ENCODE results near the gene RANBP1.

Gene RANBP1

DNA sequence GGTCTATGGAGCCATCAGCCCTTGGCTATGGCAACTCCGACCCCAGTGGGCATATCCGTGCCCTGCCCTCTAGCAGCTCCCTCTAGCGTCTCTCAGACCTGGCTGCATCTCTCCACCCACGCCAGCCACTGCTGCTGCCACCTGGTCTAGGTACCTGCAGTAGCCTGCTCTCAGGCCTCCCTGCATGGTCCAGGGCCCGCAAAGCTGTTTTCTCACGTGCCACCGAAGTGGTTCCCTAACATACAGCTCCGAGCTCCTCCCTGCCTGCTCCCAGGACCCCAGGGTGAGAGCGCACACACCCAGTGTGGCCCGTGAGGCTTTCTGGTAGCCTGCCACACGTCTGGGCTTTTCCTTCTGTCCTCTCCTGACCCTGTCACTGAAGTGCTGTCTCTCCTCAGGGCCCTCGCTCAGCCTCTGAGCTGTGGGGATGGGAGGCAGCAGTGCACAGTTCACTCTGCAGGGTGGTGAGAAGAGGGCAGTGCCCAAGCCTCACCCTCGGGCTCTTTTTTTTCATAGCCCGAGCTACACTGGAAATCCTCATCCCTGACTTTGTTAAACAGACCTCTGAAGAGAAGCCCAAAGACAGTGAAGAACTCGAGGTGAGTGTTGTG, 21.6 kb upstream of the RANBP1 start:
- Histone ChIP-seq H3K4me3 (replicated peaks; ENCODE audit: insufficient read depth, low read length) (no peak overlapping the region), H3K27me3 (ENCODE audit: insufficient read depth, poor library complexity, severe bottlenecking) (no peaks in the 10 kb centered on the region), H3K27ac (replicated peaks) (no peak overlapping the region)
- no peak for DNase-seq (ENCODE audit: low read depth in 1 of 2, low spot score in 1 of 2)
- TF ChIP-seq, protein P1, sequence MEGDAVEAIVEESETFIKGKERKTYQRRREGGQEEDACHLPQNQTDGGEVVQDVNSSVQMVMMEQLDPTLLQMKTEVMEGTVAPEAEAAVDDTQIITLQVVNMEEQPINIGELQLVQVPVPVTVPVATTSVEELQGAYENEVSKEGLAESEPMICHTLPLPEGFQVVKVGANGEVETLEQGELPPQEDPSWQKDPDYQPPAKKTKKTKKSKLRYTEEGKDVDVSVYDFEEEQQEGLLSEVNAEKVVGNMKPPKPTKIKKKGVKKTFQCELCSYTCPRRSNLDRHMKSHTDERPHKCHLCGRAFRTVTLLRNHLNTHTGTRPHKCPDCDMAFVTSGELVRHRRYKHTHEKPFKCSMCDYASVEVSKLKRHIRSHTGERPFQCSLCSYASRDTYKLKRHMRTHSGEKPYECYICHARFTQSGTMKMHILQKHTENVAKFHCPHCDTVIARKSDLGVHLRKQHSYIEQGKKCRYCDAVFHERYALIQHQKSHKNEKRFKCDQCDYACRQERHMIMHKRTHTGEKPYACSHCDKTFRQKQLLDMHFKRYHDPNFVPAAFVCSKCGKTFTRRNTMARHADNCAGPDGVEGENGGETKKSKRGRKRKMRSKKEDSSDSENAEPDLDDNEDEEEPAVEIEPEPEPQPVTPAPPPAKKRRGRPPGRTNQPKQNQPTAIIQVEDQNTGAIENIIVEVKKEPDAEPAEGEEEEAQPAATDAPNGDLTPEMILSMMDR (IDR thresholded peaks at IDR 0.05; ENCODE audit: insufficient read depth, low read length): no peak
- no peak for TF ChIP-seq GABPA (IDR thresholded peaks at IDR 0.05; ENCODE audit: low read depth)
- TF ChIP-seq, protein P2, sequence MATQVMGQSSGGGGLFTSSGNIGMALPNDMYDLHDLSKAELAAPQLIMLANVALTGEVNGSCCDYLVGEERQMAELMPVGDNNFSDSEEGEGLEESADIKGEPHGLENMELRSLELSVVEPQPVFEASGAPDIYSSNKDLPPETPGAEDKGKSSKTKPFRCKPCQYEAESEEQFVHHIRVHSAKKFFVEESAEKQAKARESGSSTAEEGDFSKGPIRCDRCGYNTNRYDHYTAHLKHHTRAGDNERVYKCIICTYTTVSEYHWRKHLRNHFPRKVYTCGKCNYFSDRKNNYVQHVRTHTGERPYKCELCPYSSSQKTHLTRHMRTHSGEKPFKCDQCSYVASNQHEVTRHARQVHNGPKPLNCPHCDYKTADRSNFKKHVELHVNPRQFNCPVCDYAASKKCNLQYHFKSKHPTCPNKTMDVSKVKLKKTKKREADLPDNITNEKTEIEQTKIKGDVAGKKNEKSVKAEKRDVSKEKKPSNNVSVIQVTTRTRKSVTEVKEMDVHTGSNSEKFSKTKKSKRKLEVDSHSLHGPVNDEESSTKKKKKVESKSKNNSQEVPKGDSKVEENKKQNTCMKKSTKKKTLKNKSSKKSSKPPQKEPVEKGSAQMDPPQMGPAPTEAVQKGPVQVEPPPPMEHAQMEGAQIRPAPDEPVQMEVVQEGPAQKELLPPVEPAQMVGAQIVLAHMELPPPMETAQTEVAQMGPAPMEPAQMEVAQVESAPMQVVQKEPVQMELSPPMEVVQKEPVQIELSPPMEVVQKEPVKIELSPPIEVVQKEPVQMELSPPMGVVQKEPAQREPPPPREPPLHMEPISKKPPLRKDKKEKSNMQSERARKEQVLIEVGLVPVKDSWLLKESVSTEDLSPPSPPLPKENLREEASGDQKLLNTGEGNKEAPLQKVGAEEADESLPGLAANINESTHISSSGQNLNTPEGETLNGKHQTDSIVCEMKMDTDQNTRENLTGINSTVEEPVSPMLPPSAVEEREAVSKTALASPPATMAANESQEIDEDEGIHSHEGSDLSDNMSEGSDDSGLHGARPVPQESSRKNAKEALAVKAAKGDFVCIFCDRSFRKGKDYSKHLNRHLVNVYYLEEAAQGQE (IDR thresholded peaks at IDR 0.05; ENCODE audit: insufficient replicate concordance, low read depth): no peak
- TF ChIP-seq SPI1 (IDR thresholded peaks at IDR 0.05; ENCODE audit: borderline replicate concordance, low read depth): no peak

DNA sequence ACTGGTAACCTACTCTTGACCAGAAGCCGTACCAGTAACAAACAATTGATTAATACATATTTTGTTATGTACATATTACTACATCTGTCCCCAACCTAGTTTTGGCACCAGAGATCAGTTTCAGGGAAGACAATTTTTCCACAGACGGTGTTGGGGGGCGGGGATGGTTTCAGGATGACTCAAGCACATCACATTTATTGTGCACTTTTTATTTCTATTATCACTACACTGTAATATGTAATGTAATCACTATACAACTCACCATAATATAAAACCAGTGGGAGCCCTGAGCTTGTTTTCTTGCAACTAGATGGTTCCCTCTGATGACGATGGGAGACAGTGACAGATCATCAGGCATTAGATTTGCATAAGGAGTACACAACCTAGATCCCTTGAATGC, 20.4 kb upstream of the RANBP1 start:
- no peaks in the 10 kb centered on the region for H3K27me3 ChIP-seq (ENCODE audit: insufficient read depth, poor library complexity, severe bottlenecking)
- no peak overlapping the region for H3K4me3 ChIP-seq (replicated peaks; ENCODE audit: insufficient read depth, low read length)
- H3K27ac ChIP-seq (replicated peaks): no peak overlapping the region
- TF ChIP-seq, protein P1 (IDR thresholded peaks at IDR 0.05; ENCODE audit: insufficient read depth, low read length): no peak
- TF ChIP-seq, protein P2 (IDR thresholded peaks at IDR 0.05; ENCODE audit: insufficient replicate concordance, low read depth): no peak
- TF ChIP-seq GABPA (IDR thresholded peaks at IDR 0.05; ENCODE audit: low read depth) (no peak), POLR2AphosphoS5 (IDR thresholded peaks at IDR 0.05; ENCODE audit: low read depth) (no peak), SPI1 (IDR thresholded peaks at IDR 0.05; ENCODE audit: borderline replicate concordance, low read depth) (no peak)
- no peak for DNase-seq (ENCODE audit: low read depth in 1 of 2, low spot score in 1 of 2)

DNA sequence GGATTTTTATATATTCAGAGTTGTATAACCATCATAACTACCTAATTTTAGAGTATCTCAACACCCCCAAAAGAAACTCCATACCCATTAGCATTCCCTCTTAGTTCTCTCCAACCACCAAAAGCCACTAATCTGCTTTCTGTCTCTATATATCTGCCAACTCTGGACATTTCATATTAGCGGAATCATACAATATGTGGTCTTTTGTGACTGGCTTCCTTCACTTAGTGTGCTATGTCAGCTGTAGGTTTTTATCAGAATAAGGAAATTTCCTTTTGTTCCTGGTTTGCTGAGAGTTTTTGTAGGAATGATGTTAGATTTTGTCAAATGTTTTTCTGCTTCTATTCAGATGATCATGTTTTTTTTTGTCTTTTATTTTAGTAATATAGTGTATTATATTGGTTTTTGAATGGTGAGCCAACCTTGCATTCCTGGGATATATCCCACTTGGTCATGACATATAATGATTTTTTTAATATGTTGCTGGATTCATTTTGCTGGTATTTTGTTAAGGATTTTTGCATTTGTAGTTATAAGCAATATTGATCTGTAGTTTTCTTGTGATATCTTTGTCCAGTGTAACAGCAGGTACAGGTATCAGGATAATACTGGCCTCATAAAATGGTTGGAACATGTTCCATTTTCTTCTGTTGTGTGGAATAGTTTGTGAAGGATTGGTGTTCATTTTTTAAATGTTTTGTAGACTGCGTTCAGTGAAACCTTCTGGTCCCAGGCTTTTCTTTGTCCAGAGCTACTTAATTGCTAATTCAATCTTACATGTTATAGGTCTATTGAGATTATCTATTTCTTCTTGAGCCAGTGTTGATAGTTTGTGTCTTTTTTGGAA, 19.1 kb upstream of the RANBP1 start:
- DNase-seq (ENCODE audit: low read depth in 1 of 2, low spot score in 1 of 2): no peak
- H3K27me3 ChIP-seq (ENCODE audit: insufficient read depth, poor library complexity, severe bottlenecking): no peaks in the 10 kb centered on the region
- H3K4me3 ChIP-seq (replicated peaks; ENCODE audit: insufficient read depth, low read length): no peak overlapping the region
- TF ChIP-seq, protein P2 (IDR thresholded peaks at IDR 0.05; ENCODE audit: insufficient replicate concordance, low read depth): no peak
- TF ChIP-seq, protein P1 (IDR thresholded peaks at IDR 0.05; ENCODE audit: insufficient read depth, low read length): no peak
- no peak overlapping the region for H3K27ac ChIP-seq (replicated peaks)
